Measurements from ENCODE around the gene ZNF175. TPM values are rescaled to one million over a fixed set of nuclear protein-coding genes. Genes with fewer than 3 reads are reported as not detected.

ZNF175 gene
- total RNA-seq, 1 experiment from 2014 or later = 8.5 TPM

DNA sequence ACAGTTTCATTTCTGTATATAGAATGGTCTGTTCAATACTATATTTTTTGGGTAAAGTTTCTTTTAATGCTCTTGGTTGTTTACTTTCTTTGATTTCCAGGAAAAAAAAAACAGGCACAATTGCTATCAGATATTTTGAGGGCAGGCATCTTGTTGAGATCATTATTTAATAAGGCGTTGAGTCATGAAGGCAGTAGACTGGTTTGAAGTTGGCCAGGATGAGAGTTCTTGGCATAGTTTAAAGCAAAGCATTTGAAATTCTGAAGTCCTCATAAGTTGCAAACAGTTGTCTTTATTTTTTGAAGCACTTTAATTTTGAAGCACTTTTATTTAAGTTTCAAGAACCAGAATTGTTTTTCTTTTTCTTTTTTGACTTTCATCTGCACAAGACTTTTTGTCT is 2.6 kb upstream of the ZNF175 start:
- no peak overlapping the region for H2AFZ ChIP-seq (ENCODE audit: low read length)
- H3K27me3 ChIP-seq (ENCODE audit: low read length) = no peaks in the 10 kb centered on the region
- no TSS peak for BruUV-seq (replicated peaks)
- CTCF ChIA-PET = no interaction called here
- ATAC-seq (no peak), DNase-seq (peak; percentile 76)
- H3K9me2 ChIP-seq (replicated peaks; ENCODE audit: low read length) = no peaks in the 10 kb centered on the region
- no peak overlapping the region for H3K9ac ChIP-seq (ENCODE audit: low read length)
- H3K9me3 ChIP-seq (ENCODE audit: low read length) = no peaks in the 10 kb centered on the region
- TF ChIP-seq EZH2 (IDR thresholded peaks at IDR 0.05; ENCODE audit: low read length, unreplicated experiment) = no peak
- TF ChIP-seq, protein P1, sequence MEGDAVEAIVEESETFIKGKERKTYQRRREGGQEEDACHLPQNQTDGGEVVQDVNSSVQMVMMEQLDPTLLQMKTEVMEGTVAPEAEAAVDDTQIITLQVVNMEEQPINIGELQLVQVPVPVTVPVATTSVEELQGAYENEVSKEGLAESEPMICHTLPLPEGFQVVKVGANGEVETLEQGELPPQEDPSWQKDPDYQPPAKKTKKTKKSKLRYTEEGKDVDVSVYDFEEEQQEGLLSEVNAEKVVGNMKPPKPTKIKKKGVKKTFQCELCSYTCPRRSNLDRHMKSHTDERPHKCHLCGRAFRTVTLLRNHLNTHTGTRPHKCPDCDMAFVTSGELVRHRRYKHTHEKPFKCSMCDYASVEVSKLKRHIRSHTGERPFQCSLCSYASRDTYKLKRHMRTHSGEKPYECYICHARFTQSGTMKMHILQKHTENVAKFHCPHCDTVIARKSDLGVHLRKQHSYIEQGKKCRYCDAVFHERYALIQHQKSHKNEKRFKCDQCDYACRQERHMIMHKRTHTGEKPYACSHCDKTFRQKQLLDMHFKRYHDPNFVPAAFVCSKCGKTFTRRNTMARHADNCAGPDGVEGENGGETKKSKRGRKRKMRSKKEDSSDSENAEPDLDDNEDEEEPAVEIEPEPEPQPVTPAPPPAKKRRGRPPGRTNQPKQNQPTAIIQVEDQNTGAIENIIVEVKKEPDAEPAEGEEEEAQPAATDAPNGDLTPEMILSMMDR (conservative IDR thresholded peaks at IDR 0.05; ENCODE audit: low read depth, low read length) = no peak
- TF ChIP-seq EZH2phosphoT487 (IDR thresholded peaks at IDR 0.05; ENCODE audit: borderline replicate concordance, low read length) = no peak
- peaks cover 24% of the 10 kb centered on the region for H3K79me2 ChIP-seq (ENCODE audit: low read length)
- H3K27ac ChIP-seq (ENCODE audit: low read length) = no peak overlapping the region
- no peak overlapping the region for H3K4me3 ChIP-seq (ENCODE audit: low read length)
- H3K4me1 ChIP-seq (ENCODE audit: insufficient read depth, low read length) = peaks cover 59% of the 10 kb centered on the region
- H3F3A ChIP-seq (ENCODE audit: low read length, unreplicated experiment) = peaks cover 4% of the 10 kb centered on the region
- no peaks in the 10 kb centered on the region for H4K20me1 ChIP-seq (ENCODE audit: low read length)
- POLR2A ChIA-PET (ENCODE audit: unreplicated experiment) = no interaction called here
- H3K4me2 ChIP-seq (ENCODE audit: low read length) = peak overlapping the region; percentile 46
- intact Hi-C loops (cut with micrococcal nuclease) = no loop called here
- peaks cover under 1% of the 10 kb centered on the region; the same call in 1 of the 2 replicates for H3K36me3 ChIP-seq (ENCODE audit: low read depth, low read length)

DNA sequence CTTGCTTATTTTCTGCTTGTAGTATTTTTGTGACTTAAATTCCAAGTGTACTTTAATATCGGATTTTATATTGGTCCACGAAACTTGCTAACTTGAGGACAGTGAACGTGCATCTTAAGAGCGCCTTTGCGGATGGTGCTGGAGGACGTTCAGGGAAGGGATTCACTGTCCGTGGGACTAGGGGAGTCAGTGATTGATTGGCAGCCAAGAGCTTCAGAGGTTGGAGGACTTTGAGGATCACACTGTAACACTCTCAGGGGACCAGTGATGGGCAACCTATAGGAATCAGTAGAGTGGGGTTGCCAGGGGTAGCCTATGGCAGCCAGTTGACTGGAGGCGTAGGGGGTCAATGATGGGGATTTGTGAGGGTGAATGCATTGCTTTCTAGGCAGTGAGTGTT is 516 bp downstream of the ZNF175 start:
- DNase-seq = peak; percentile 9
- ATAC-seq = 0 out of 2 replicates have a peak, but pooled peaks have one; percentile 3
- Histone ChIP-seq H2AFZ (ENCODE audit: low read length) (peak overlapping the region; percentile 54), H3K27ac (ENCODE audit: low read length) (0 out of 2 replicates have a peak overlapping the region, but pooled peaks have one; percentile 75), H3K9me2 (replicated peaks; ENCODE audit: low read length) (no peaks in the 10 kb centered on the region), H3K27me3 (ENCODE audit: low read length) (no peaks in the 10 kb centered on the region), H3K4me2 (ENCODE audit: low read length) (peak overlapping the region; percentile 97), H3K9ac (ENCODE audit: low read length) (peak overlapping the region; percentile 62), H3K4me1 (ENCODE audit: insufficient read depth, low read length) (peaks cover 66% of the 10 kb centered on the region), H3F3A (ENCODE audit: low read length, unreplicated experiment) (peaks cover 5% of the 10 kb centered on the region), H4K20me1 (ENCODE audit: low read length) (no peaks in the 10 kb centered on the region), H3K36me3 (ENCODE audit: low read depth, low read length) (peaks cover 24% of the 10 kb centered on the region), H3K4me3 (ENCODE audit: low read length) (peak overlapping the region; percentile 81), H3K79me2 (ENCODE audit: low read length) (peaks cover 55% of the 10 kb centered on the region), H3K9me3 (ENCODE audit: low read length) (no peaks in the 10 kb centered on the region)
- TF ChIP-seq EZH2phosphoT487 (IDR thresholded peaks at IDR 0.05; ENCODE audit: borderline replicate concordance, low read length) (no peak), EZH2 (IDR thresholded peaks at IDR 0.05; ENCODE audit: low read length, unreplicated experiment) (no peak)
- TF ChIP-seq, protein P1 (conservative IDR thresholded peaks at IDR 0.05; ENCODE audit: low read depth, low read length) = no peak
- ChIA-PET CTCF (interaction anchor here (0.6 kb wide), 1 partner anchor 97 kb away, joined by 3 read pairs; no protein-coding TSS in a partner anchor), POLR2A (ENCODE audit: unreplicated experiment) (no interaction called here)
- BruUV-seq (replicated peaks) = TSS peak; percentile 54
- intact Hi-C loops (cut with micrococcal nuclease) = loop anchor here (1.0 kb wide), 2 partner anchors 23 to 232 kb away; no protein-coding TSS in a partner anchor

DNA sequence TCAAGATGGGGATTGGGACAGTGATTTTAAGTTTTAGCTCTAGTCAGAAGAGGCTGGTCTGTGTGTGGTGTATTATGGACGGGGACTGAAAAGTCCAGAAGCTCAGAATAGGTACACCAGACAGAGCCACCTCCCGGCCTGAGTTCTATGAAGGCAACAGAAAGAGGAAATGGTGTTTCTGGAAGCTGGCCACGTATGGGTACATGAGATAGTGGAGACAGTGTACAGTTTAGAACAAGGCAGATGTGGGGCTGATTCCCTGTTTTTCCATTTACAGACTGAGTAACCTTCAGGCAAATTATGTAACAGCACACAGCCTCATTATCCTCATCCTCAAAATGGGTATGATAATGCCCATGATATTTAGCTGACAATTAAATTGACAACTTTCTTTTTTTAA is 1.3 kb downstream of the ZNF175 start:
- Histone ChIP-seq H3K9ac (ENCODE audit: low read length) (peak overlapping the region; percentile 62), H3K27me3 (ENCODE audit: low read length) (no peaks in the 10 kb centered on the region), H3K9me3 (ENCODE audit: low read length) (no peaks in the 10 kb centered on the region), H3K4me1 (ENCODE audit: insufficient read depth, low read length) (peaks cover 58% of the 10 kb centered on the region), H3K79me2 (ENCODE audit: low read length) (peaks cover 64% of the 10 kb centered on the region), H3K4me2 (ENCODE audit: low read length) (peak overlapping the region; percentile 97), H2AFZ (ENCODE audit: low read length) (no peak overlapping the region), H3K36me3 (ENCODE audit: low read depth, low read length) (peaks cover 32% of the 10 kb centered on the region), H3K4me3 (ENCODE audit: low read length) (peak overlapping the region; percentile 81), H3F3A (ENCODE audit: low read length, unreplicated experiment) (peaks cover 5% of the 10 kb centered on the region), H4K20me1 (ENCODE audit: low read length) (no peaks in the 10 kb centered on the region), H3K27ac (ENCODE audit: low read length) (peak overlapping the region; percentile 75), H3K9me2 (replicated peaks; ENCODE audit: low read length) (no peaks in the 10 kb centered on the region)
- POLR2A ChIA-PET (ENCODE audit: unreplicated experiment) = no interaction called here
- CTCF ChIA-PET = no interaction called here
- TF ChIP-seq, protein P1 (conservative IDR thresholded peaks at IDR 0.05; ENCODE audit: low read depth, low read length) = no peak
- TF ChIP-seq EZH2phosphoT487 (IDR thresholded peaks at IDR 0.05; ENCODE audit: borderline replicate concordance, low read length) (no peak), EZH2 (IDR thresholded peaks at IDR 0.05; ENCODE audit: low read length, unreplicated experiment) (no peak)
- BruUV-seq (replicated peaks) = no TSS peak
- intact Hi-C loops (cut with micrococcal nuclease) = no loop called here
- peak; percentile 61 for DNase-seq
- peak; percentile 25 for ATAC-seq
